ENCODE results near the gene KLHDC1. TPM values are rescaled to one million over a fixed set of nuclear protein-coding genes. Genes with fewer than 3 reads are reported as not detected.
"Not testable (repeated sequence)": the region's sequence is repeated elsewhere in the genome, so short reads cannot be mapped to it uniquely, and the experiment has no call there.

Gene KLHDC1, protein sequence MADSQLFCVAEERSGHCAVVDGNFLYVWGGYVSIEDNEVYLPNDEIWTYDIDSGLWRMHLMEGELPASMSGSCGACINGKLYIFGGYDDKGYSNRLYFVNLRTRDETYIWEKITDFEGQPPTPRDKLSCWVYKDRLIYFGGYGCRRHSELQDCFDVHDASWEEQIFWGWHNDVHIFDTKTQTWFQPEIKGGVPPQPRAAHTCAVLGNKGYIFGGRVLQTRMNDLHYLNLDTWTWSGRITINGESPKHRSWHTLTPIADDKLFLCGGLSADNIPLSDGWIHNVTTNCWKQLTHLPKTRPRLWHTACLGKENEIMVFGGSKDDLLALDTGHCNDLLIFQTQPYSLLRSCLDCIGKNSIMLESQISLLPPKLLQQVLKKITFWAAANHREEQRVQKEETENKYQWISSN
- total RNA-seq: 1 to 10 TPM; 1.0 to 2.0 TPM

DNA sequence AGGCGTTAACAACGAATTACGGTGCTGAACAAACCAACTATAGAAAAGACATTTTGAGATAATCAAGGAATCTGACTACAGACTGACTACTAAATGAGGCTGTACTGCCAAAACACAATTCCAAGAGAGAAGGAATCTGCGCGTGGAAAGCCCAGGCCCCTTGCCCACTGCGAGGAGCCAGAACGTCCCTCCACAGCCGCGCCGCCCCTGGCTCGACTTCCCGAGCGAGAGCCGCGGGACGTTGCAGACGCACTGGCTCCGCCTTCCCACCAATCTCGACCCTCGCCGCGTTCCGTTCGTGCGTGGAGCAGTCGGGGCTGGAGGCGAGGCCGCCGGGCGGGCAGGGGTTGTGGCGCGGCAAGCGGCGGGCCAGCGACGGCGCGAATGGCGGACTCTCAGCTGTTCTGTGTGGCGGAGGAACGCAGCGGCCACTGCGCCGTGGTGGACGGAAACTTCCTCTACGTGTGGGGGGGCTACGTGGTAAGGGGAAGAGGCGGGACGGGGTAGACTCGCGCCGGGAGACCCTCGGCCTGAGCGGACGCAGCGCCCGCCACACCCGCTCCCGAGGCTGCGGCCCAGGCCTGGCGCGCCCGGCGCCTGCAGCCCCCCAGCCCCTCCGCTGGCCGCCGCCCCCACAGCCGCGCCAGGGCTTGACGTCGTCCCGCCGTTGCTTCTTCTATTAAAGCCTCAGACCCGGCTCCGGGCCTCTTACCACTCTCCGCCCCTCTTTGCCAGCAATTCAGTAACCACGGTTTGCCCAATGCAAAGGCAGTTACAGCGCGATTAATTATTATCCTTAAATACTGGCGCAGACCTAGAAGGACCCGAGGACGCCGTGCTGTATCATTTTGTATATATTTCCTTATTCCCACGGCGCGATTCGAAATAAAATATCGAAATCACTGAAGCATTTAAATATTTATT is at the start of gene KLHDC1:
KLHDC1 (plus strand) TSS at position 310 of the 924 bp plus-strand sequence; CDS start at position 385, 75 bp downstream.
- DNase-seq (ENCODE audit: low spot score in 2 of 2) (peak; percentile 68 to 73), ATAC-seq (peak; percentile 67 to 69)
- H3K36me3 Mint-ChIP-seq: peaks cover 0 to 12% of the 10 kb centered on the region in 2 donors
- H3K9me3 Mint-ChIP-seq: no peaks in the 10 kb centered on the region
- H3K27ac Mint-ChIP-seq: peak within 1 kb of the TSS; percentile 74 to 94

GRCh38 chr14:49653508-49653907 is 39.4 kb upstream of the KLHDC1 start:
- H3K27ac Mint-ChIP-seq: no peak overlapping the region
- H3K36me3 Mint-ChIP-seq: peaks cover 0 to 6% of the 10 kb centered on the region in 2 donors
- ATAC-seq (no peak), DNase-seq (ENCODE audit: low spot score in 2 of 2) (no peak)
- no peaks in the 10 kb centered on the region for H3K9me3 Mint-ChIP-seq

- Mint-ChIP-seq H3K9me3 (no peaks in the 10 kb centered on the region), H3K27ac (no peak overlapping the region)
- ATAC-seq: no peak
Observed at GRCh38 chr14:49654511-49654910, 38.4 kb upstream of the KLHDC1 start.

DNA sequence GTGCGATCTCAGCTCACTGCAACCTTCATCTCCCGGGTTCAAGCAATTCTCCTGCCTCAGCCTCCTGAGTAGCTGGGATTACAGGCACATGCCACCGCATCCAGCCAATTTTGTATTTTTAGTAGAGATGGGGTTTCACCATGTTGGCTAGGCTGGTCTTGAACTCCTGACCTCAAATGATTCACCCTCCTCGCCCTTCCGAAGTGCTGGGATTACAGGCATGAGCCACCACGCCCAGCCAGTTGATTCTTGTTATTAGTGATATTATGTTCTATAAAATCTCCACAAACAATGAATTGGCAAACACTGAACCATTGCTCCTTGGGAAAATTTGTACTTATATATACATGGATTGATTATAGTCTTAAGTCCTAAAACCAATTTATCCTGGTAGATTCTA is 35.4 kb upstream of the KLHDC1 start:
- not testable (repeated sequence) for H3K9me3 Mint-ChIP-seq; H3K36me3 Mint-ChIP-seq; ATAC-seq; DNase-seq (ENCODE audit: low spot score in 2 of 2)
- peak overlapping the region in 1 of 2 donors; percentile 22 for H3K27ac Mint-ChIP-seq

More at GRCh38 chr14:49654511-49654910, 38.4 kb upstream of the KLHDC1 start:
- no peak for DNase-seq (ENCODE audit: low spot score in 2 of 2)
- H3K36me3 Mint-ChIP-seq: peaks cover 0 to 6% of the 10 kb centered on the region in 2 donors

DNA sequence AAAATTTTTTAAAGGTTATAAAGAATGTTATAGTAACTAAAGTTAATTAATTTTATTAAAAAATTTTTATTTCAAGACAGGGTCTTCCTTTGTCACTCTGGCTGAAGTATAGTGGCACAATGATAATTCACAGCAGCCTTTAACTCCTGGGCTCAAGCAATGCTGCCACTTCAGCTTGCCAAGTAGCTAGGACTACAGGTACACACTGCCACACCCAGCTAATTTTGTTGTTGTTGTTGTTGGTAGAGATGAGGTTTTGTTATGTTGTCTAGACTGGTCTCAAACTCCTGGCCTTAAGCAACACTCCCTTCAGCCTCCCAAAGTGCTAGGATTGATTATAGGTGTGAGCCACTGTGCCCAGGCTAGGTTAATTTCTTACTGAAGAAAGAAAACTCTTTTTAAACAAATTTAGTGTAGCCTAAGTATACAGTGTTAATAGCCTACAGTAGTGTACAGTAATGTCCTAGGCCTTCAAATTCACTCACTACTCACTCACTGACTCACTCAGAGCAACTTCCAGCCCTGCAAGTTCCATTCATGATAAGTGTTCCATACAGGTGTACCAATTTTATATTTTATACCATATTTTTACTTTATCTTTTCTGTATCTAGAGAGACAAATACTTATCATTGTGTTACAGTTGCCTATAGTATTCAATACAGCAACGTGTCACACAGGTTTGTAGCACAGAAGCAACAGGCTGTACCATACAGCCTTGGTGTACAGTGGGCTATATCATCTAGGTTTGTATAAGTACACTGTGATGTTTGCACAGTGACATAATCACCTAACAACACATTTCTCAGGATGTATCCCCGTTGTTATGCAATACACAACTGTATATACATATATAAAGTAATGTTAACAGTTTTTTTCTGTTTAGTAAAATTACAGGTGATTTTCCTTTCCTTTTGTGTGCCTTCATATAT is 33.1 kb upstream of the KLHDC1 start:
- DNase-seq (ENCODE audit: low spot score in 2 of 2) (no peak), ATAC-seq (no peak)
- H3K36me3 Mint-ChIP-seq: no peaks in the 10 kb centered on the region
- no peaks in the 10 kb centered on the region for H3K9me3 Mint-ChIP-seq
- no peak overlapping the region for H3K27ac Mint-ChIP-seq

GRCh38 chr14:49670475-49670874 is 22.4 kb upstream of the KLHDC1 start:
- no peak overlapping the region for H3K27ac Mint-ChIP-seq
- DNase-seq (ENCODE audit: low spot score in 2 of 2) (no peak), ATAC-seq (no peak)
- H3K9me3 Mint-ChIP-seq: no peaks in the 10 kb centered on the region
- peaks cover 17 to 30% of the 10 kb centered on the region in 2 donors for H3K36me3 Mint-ChIP-seq

DNA sequence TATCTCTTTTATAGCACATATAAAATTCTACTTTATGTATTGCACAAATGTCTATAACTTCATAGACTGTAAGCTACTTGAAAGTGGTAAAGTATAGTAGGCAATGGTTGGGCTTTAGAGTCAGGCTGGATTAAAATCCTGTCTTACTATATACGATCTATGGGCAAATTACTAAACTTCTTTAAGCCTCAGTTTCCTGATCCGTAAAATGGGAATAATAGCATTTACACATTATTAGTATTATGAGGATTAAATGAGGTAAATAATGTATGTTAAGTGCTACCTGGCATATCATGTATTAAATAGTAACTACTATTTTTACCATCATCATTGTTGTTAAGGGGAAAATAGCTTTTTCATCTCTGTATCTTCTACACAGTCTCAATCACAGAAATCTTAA is 19.3 kb upstream of the KLHDC1 start:
- no peaks in the 10 kb centered on the region for H3K9me3 Mint-ChIP-seq
- no peak overlapping the region for H3K27ac Mint-ChIP-seq
- peaks cover 27 to 39% of the 10 kb centered on the region in 2 donors for H3K36me3 Mint-ChIP-seq
- no peak for ATAC-seq
- DNase-seq (ENCODE audit: low spot score in 2 of 2): no peak

DNA sequence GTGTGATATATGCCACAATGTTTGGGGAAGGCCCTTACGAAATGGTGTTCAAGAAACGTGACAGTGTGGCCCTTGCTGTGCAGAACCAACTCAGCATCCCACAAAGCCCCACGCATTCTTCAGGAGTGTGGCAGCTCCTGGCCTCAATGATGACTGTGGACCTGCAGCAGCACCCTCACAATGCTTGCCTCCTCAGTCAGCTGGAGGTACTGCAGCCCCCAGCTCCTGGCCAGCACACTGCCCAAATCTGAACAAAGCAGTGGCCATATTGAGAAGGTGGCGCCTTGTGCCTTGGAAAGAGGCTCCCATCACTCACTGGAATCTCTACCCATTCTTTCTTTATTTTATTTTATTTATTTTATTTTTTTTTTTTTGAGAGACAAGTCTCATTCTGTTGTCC is 15.3 kb upstream of the KLHDC1 start:
- ATAC-seq (no peak), DNase-seq (ENCODE audit: low spot score in 2 of 2) (no peak)
- no peak overlapping the region for H3K27ac Mint-ChIP-seq
- H3K9me3 Mint-ChIP-seq: peaks cover 0 to 1% of the 10 kb centered on the region in 2 donors
- H3K36me3 Mint-ChIP-seq: peaks cover 39 to 50% of the 10 kb centered on the region in 2 donors

GRCh38 chr14:49679271-49679670 is 13.6 kb upstream of the KLHDC1 start:
- H3K27ac Mint-ChIP-seq: no peak overlapping the region

GRCh38 chr14:49686425-49686824 is 6.5 kb upstream of the KLHDC1 start:
- Mint-ChIP-seq H3K9me3 (peaks cover 0 to 3% of the 10 kb centered on the region in 2 donors), H3K27ac (peak overlapping the region; percentile 44 to 93), H3K36me3 (peaks cover 26 to 28% of the 10 kb centered on the region in 2 donors)
- ATAC-seq: no peak
- no peak for DNase-seq (ENCODE audit: low spot score in 2 of 2)

More at GRCh38 chr14:49679271-49679670, 13.6 kb upstream of the KLHDC1 start:
- ATAC-seq: peak; percentile 20 to 58
- Mint-ChIP-seq H3K36me3 (peaks cover 28 to 37% of the 10 kb centered on the region in 2 donors), H3K9me3 (peaks cover 0 to 3% of the 10 kb centered on the region in 2 donors)
- no peak for DNase-seq (ENCODE audit: low spot score in 2 of 2)

DNA sequence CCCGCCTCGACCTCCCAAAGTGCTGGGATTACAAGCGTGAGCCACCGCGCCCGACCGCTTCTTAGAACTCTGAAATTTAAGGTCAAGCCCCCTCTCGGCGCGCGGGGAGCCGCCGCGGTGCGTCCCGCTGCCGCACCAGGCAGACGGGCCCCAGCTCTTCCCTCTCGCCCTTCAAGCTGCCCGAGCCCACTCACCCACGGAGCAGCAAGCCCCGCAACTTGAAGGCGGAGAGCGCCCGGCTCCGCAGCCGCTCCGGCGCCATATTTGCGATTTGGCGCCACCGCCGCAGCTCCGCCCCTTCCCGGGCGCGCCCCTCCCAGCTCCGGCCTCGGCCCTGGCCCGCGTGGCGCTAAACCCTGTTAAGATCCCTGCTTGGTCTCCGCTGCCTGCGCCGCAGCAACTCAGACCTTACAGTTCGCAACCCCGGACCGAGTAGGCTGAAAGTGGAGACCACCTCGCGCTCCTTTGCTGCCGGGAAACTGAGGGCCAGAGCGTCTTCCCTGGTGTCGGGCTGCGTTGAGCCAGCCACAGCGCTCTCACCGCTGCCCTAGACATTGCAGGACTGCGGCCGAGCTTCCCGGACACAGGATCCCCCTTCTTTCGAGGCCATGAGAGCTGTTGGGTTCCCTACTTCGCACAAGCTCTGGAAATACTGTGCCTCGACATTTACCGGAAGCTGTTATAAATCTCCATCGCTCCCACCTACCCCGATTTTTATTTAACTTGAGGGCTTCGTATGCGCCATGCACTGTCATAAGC is 4.8 kb upstream of the KLHDC1 start, which contains the start of gene POLE2:
POLE2 (minus strand) TSS at position 273 of the 759 bp plus-strand sequence; CDS start at position 262, 11 bp downstream.
- peak; percentile 86 for DNase-seq (ENCODE audit: low spot score in 2 of 2)
- Mint-ChIP-seq H3K27ac (peak within 1 kb of the TSS; percentile 92 to 93), H3K36me3 (peaks cover 15 to 29% of the 10 kb centered on the region in 2 donors), H3K9me3 (no peaks in the 10 kb centered on the region)
- peak; percentile 89 to 90 for ATAC-seq

DNA sequence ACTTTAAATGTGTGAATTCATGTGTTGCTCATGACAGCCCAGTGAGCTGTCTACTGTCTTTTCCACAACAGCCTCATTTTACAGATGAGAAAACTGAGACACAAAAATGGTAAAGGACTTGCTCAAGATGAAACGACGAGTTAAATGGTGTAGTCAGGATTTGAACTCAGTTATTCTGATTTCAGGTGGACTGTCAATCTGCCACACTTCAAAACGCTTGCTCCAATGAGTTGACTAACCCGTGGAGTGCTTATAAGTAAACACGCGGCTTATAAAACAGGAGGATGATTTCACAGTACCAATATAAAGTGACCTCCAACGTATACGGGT is 4.3 kb upstream of the KLHDC1 start:
- Mint-ChIP-seq H3K27ac (peak overlapping the region; percentile 90 to 93), H3K36me3 (peaks cover 15 to 29% of the 10 kb centered on the region in 2 donors), H3K9me3 (no peaks in the 10 kb centered on the region)
- no peak for DNase-seq (ENCODE audit: low spot score in 2 of 2)
- peak; percentile 3 to 5 for ATAC-seq

DNA sequence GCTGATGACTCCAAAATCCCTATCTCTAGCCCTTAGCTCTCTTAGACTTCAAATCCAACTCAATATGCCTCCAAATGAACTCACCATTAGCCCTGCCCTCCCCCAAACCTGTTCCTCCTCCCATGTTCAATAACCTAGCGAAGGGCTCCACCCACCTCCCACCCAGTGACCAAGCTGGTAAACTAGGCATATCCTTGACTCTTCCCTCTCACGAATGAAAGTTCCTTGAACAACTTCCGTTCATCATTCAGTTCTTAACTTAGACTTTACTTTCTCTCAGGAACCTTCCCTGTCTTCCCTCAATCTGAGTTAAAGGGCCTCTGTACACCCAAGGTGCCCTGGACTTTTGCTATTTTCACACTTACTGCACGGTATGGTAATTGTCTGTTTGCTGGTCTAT is 1.9 kb upstream of the KLHDC1 start:
- no peaks in the 10 kb centered on the region for H3K9me3 Mint-ChIP-seq
- peaks cover 15 to 29% of the 10 kb centered on the region in 2 donors for H3K36me3 Mint-ChIP-seq
- DNase-seq (ENCODE audit: low spot score in 2 of 2) (no peak), ATAC-seq (no peak)
- no peak overlapping the region for H3K27ac Mint-ChIP-seq

DNA sequence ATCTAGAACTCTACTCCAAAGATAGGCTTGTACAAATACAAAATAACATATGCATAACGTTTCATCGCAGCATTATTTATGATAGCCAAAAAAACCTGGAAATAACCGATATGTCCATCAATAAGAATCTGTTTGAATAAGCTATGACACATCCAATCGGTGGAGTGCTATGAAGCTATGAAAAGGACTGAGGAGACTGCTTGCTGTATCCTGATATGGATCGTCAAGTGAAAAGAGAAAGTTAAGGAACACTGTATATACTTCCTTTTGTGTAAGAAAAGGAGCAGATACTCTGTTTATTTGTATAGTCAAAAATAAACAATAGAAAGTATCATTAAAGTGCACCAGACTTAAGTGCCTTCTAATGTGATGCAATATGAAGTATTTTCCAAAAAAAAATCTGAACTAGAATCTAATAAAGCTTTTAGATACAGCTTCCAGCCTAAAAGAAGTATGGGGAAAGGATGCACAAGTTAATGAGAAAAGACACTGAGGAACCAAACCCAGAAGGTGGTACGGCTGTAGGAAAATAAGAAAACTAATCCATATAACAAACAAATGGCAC is 645 bp upstream of the KLHDC1 start:
- peak overlapping the region; percentile 23 to 74 for H3K27ac Mint-ChIP-seq
- ATAC-seq (no peak), DNase-seq (ENCODE audit: low spot score in 2 of 2) (no peak)
- peaks cover 5 to 19% of the 10 kb centered on the region in 2 donors for H3K36me3 Mint-ChIP-seq
- no peaks in the 10 kb centered on the region for H3K9me3 Mint-ChIP-seq

- H3K9me3 Mint-ChIP-seq; DNase-seq (ENCODE audit: low spot score in 2 of 2); H3K36me3 Mint-ChIP-seq; ATAC-seq: not testable (repeated sequence)
- peak overlapping the region; percentile 65 to 74 for H3K27ac Mint-ChIP-seq
Observed at GRCh38 chr14:49693735-49694124, 810 bp downstream of the KLHDC1 start.
